Cerebellar nuclear complex (tissue), 1 donor: ENCODE data around the gene CYP46A1.

Experiments
- DNase-seq, 2 experiments: peaks; one replicate each; lab custom pipeline; 2025; lab: John Stamatoyannopoulos, UW

Gene CYP46A1

DNA sequence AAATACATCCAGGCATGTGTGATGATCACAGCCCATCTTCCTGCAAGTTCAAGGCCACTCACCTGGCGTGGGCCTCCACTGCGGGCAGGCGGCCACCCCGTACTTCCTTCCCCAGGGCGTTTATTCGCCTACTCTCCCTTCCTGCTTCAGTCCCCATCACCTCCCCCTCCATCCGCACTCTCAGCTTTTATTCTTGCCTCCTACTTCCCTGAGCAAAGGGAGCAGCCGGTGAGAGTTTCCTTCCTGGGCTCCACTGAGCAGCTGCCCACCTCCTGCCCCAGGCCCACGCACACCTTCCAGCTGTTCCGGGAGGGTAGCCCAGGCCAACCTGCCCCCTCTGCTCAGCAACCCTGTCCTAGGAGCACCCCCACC lies 4.1 kb downstream of the CYP46A1 start:
- DNase-seq, result no peak

DNA sequence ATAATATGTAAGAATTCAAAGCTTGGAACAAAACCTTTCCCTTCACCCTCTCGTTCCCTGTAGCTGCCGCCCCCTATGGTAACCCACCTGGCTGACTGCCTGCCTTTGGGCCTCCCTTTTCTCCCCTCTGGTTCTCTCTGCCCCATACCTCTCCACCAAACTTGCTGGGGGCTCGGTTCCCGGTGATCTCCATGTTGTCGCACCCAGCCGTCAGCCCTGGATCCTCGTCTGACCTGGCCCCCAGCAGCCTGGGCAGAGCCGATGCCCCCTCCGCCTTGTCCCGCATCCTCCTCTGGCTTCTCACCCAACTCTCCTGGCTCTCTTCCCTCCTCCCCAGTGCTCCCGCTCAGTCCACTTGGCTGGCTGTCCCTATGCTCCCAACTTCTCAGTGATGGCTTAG lies 4.5 kb downstream of the CYP46A1 start:
- no peak for DNase-seq

DNA sequence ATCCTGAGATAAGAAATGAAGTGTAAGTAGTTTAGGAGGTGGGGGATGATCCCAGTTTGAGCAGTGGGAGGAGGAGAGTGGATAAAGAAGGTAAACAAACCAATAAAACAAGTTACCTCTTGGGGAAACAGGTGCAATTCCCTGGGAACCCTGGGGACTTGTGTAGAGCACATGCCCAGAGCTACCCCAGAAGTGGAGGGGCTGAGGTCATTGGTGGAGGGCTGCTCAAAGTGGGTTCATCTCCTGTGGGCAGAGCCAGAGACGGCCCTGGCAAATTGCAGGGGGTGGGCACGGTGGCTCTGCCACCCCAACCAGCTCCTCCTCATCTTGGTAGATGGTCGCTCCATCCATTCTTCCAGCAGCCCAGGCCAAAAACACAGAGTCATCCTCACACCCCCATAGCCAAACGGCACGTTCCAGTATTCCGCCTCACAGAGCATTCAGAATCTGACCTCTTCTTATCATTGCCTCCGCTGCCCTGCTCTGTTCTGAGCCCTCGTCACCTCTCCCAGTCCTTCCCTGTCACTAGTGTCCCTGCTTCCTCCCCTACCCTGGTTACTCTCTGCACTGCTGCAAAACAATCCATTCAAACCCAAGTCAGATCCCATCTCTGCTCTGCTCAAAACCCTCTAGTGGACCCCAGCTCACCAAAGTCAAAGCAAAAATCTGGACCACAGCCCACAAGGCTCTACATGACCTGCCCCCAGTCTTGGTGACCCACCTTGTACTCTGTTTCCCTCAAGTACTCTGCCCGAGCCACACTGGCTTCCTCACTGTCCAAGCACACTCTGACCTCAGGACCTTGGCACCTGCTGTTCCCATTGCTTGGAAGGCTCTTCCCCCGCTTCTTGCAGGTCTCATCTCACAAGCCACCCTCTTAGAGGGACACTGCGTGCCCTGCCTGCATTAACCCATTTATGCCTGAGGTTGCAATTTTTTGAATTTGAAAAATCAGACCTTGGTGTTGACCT lies 5.5 kb downstream of the CYP46A1 start:
- DNase-seq, result no peak

DNA sequence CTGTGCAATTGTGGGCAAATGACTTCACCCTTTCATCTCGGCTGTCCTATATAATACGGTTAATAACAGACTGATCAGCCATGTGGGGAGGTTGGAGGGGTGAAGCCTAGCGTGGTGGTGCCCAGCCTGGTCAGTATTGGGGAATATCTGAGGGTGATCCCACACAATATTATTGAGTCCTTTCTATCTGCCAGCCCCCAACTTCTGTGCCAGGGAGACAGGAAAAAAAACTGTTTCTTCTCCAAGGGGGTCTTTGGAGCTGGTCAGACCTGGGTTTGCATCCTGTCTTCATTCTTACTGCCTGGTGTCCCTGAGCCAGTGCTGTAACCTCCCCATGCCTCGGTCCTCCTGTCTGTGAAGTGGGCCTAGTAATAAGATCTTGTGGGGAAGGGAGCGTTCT lies 6.5 kb downstream of the CYP46A1 start:
- no peak for DNase-seq

DNA sequence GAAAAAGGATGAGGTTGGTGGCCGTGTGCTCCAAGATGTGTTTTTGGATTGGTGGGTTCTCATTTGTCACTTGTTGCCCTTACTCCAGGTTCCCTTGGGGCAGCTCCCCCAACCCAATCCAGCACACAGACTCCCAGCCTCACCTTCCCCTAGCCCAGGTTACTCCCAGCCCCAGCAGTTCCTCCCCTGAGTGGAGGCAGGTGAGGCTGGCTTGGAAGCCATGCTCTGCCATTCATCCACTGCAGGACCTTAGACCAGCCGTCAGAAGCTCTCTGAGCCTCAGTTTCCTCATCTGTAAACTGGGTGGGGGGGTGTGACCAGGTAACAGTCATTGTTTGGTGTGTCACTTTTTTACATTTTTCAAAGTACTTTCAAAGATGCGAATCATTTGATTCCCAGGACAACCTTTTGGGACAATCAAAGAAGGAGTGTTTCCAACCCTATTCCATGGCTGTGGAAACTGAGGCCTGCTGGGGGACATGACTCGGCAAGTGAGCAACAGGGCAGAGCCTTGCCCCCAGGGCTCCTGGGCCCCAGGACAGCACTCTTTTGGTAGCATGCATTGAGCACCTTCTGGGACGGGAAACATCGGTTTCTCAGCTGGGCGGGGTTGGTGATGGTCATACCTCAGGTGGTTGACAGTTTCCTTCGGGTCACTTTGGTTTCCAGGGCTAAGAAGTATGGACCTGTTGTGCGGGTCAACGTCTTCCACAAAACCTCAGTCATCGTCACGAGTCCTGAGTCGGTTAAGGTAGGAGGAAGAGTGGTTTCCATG lies 7.2 kb downstream of the CYP46A1 start:
- DNase-seq, result no peak

DNA sequence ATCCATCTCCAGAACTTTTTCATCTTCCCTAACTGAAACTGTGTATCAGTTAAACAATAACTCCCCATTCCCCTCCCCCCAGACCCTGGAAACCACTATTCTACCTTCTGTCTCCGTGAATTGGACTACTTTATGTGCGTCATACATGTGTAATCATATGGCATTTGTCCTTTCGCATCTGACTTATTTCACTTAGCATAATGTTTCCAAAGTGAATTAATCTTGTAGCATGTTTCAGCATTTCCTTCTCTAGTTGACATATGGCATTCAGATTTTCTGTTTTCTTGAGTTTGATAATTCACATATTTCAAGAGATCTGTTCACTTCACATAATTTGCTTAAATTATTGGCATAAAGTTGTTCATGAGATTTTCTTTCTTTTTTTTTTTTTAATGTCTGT lies 9.8 kb downstream of the CYP46A1 start:
- DNase-seq, result no peak

DNA sequence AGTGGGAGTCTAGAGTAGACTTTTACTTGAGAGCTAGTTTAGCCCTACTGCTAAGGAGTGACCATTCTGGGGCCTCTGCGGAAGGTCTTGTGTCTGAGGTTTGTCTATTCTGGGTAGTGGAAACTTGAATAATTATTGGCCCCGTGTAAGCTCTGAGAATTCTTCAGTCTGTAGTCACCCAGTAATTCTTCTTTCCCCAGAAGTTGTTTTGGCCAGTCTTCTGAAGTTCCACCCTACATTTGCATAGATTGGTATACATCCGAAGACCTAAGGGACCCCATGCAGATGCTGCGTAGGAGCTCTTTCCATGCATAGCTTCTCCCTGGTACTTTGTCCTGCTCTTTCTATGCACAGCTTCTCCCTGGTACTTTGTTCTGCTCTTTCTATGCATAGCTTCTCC lies 12.8 kb downstream of the CYP46A1 start:
- no peak for DNase-seq

DNA sequence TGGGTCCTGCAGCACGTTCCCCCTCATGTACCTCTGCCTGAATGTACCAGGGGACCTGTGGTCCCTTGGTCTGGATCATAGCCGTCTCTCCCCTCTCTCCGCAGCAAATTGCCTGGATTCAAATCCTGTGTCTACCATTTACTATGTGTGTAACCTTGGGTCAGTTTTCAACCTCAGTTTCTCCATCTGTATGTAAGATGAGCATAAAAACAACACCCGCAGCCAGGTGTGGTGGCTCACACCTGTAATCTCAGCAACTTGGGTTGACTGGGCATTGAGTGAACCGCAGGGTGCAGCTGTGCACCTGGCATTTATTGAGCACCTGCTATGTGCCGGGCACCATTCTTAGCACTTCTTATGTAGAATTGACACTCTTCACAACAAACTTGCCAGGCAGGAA lies 14.1 kb downstream of the CYP46A1 start:
- DNase-seq, result no peak

DNA sequence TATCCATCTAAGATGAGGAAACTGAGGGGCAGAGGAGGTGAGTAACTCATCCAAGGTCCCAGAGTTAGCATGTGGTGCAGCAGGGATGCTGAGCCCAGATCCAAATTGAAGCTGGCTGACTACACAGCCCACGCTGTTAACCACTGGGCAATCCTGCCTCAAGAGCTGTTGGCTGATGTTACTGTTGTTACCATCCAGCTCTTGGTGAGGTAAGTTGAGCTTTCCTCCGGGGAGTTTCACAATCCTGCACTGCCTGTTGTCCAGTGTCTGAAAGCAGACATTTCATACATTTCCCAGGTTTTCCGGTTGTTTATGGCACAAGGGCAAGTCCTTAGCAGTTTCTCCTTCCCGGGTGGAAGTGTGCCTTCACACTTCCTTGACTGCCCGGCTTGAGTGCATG lies 14.5 kb downstream of the CYP46A1 start:
- DNase-seq, result no peak

DNA sequence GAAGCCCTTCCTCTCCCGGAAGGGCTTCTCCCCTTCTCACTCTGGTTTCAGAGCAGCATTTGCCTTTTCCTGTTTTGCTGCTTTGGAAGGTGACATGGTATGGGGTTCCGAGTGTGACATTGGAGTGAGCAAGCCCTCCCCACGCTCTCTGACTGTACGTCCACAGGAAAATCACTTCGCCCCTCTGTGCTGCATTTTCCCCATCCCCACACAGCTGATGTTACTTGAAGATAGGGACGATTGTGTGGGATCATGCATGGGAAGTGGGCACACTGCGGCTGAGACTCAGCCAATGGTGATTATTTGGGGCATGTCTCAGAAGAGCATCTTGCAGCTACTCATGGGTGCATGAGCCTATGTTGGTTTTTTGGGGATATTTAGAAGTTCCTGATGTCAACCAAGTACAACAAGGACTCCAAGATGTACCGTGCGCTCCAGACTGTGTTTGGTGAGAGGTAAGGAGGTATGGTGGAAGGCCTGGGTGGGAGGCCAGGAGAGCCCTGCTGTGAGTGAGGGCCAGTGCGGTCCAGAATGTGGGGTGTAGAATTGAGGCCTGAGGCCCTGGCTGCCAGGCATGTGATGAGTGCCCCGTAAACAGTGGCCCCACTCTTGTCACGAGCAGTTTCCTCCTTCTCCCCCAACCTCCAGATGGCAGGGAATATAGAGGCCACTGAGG lies 15.1 kb downstream of the CYP46A1 start:
- DNase-seq, result no peak

DNA sequence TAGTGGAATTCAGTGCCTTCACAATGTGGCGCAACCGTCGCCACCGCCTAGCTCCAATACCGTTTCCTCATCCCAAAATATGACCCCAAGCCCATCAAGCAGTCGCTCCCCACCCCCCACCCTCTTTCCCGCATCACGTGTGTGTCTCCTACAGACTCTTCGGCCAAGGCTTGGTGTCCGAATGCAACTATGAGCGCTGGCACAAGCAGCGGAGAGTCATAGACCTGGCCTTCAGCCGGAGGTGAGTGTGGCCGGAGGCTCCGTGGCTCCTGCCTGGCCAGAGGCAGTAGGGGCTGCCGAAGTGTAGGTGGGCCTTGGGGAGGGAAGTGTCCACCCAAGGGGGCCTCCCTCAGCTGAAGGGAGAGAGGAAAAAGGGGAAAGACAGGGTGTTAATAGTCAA lies 15.8 kb downstream of the CYP46A1 start:
- no peak for DNase-seq

DNA sequence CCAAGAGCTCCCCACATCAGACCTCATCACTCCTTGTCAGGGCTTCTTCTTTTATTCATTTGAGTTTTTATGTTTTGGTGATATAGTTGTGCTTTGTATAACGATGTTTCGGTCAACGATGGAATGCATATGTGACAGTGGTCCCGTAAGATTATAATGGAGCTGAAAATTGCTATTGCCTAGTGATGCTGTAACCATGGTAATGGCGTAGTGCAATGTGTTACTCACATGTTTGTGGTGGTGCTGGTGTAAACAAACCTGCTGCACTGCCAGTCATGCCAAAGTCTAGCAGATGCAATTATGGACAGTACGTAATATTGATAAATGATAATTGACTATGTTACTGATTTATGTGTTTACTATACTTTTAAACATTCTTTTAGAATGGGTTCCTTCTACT lies 16.3 kb downstream of the CYP46A1 start:
- no peak for DNase-seq

DNA sequence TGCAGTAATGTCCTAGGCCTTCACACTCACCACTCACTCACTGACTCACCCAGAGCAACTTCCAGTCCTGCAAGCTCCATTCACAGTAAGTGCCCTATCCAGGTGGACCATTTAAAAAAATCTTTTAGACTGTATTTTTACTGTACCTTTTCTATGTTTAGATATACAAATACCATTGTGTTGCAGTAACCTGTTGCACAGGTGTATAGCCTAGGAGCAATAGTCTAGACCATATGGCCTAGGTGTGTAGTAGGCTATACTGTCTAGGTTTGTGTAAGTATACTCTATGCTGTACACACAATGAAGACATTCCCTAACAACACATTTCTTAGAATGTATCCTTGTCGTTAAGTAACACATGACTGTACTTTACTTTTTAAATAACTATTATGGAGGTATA lies 17.2 kb downstream of the CYP46A1 start:
- no peak for DNase-seq

DNA sequence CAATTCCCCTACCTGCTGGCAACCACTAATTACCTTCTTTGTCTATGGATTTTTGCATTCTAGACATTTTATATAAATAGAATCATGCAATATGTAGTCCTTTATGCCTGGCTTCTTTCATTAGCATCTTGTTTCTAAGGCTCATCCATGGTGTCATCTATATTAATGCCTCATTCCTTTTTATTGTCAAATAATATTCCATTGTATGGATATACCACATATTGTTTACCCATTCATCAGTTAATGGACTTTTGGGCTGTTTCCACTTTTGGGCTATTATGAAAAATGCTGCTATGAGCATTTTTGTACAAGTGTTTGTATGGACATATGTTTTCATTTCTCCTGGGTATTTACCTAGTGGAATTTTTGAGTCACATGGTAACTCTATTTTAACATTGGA lies 18.0 kb downstream of the CYP46A1 start:
- no peak for DNase-seq

DNA sequence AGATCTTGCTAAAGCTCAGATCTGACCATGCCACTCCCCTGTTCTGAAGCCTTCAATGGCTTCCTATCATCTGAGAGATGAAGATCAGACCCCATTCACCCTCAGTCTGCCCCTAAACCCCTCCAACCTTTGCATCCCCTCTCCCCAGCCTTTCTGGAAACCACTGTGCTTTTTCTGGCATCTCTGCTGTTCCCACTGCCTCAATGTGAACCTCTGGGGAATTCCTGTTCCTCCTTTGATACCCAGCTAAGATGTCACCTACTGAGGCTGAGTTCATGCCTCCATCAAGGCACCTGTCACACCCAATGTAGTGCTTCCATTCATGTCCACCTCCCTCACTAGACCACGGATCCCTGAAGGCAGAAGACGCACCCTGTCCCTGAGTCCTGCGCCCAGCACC lies 19.3 kb downstream of the CYP46A1 start:
- DNase-seq, result no peak

DNA sequence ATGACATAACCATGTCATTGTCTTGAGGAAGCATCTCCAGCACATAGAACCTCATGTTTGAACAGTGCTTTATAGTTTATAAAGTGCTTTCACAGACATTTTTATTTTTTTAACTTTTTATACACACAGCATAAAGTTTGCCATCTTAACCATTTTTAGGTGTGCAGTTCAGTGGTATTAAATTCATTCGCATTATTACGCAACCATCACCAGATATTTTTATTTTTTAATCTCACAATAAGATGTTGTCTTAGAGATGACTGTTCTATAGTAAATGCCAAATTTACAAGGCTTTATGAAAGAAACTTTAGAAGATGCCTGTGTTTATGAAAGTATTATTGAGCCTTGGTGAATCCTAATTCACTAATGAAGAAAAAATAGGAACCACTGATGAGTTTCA lies 19.9 kb downstream of the CYP46A1 start:
- DNase-seq, result no peak

DNA sequence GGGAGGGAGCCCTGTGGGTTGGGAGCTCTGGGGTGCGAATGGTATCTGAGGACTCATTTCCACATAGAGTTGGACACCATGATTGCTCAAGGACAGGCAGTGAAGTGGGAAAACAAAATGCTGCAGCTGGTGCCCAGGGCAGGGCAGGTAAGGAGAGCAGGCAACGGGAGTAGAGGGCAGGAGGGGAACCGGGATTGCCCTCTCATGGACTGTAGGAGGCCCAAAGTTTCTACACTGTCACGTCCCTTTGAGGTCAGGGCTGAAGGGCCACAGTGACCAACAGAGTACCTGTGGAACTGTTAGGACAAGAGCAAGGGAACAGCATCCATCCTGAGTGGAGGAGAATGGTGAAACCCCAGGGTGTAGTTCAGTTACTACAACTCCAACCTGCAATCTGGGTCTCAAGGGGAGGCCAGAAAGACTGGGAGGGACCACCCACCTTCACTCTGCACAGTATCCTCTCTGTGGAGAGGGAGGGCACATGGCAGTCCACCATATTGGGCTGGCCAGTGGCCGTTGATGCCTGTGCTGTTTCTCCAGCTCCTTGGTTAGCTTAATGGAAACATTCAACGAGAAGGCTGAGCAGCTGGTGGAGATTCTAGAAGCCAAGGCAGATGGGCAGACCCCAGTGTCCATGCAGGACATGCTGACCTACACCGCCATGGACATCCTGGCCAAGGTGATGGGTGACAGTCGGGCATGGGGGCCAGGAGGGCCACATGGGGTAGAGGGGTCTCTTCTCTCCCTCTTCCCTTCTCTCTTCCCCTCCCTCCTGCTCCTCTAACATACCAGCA lies 22.2 kb downstream of the CYP46A1 start:
- DNase-seq, result no peak

DNA sequence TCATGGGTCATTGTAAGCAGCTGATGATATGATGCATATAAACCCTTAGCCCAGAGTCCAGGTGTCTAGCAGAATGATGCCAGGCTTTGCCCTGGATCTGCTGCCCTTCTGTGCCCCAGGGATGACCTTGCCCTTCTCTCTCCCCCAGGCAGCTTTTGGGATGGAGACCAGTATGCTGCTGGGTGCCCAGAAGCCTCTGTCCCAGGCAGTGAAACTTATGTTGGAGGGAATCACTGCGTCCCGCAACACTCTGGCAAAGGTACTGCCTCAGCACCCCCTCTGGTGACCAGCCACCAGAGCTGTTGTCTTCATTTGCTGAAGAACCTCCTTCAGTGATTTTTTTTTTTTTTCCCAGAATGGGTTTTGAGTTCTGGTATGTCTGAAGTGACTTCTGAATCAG lies 23.3 kb downstream of the CYP46A1 start:
- DNase-seq, result no peak

DNA sequence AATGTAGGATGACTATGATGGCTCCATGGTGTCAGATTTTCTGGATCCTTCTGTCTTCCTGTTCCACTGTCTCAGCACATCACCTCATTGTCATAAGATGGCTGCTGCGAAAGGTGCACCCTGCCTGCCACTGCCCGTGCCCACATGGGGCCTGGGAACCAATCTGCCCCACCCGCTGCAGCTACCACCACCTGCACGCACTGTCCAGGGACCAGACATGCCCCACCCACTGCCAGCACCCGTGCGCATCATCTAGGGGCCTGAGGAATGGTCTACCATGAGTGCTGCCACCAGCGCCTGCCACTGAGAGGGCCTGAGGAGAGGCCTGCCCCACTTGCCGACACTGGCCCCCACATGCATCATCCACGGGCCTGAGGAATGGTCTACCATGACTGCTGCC lies 23.8 kb downstream of the CYP46A1 start:
- DNase-seq, result no peak

DNA sequence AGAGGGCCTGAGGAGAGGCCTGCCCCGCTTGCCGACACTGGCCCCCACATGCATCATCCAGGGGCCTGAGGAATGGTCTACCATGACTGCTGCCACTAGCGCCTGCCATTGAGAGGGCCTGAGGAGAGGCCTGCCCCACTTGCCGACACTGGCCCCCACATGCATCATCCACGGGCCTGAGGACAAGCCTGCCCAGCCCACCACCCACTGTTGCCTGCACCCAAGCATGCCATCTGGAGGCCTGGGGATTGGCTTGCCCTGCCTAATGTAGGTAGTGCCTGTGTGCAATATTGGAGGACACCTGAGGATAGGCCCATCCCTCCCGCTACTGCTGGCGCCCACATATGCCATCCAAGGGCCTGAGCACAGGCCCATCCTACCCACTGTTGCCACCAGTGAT lies 24.4 kb downstream of the CYP46A1 start:
- no peak for DNase-seq

DNA sequence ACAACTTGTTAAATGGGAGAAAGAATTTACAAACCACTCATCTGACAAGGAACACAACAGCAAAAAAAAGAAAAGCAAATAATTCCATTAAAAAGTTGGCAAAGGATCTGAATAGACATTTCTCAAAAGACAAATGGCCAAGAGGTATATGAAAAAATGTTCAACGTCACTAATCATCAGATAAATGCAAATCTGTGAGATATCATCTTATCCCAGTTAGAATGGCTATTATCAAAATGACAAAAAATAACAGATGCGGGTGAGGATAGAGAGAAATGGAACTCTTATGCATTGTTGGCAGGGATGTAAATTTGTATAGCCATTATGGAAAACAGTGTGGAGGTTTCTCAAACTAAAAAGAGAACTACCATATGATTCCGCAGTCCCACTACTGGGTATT lies 29.9 kb downstream of the CYP46A1 start:
- no peak for DNase-seq
